Heart left ventricle (tissue), 13 donors: ENCODE measurements around the gene VAT1L.

Experiments used
- CTCF ChIP-seq, 12 donors: fragments of 200-600 bp; sonication (generic) in 4 of 12; IDR thresholded peaks; one replicate each; pipeline versions ENCODE4 v1.5.0 to v1.8.0; 2018 to 2022; ENCODE audit warnings: antibody characterized with exemption in 12 of 12, mild to moderate bottlenecking in 5 of 12
- POLR2A ChIP-seq, 2 donors: fragments of 450-650 bp; IDR thresholded peaks; one replicate each; pipeline ENCODE4 v1.6.1; 2017; ENCODE audit warnings: antibody characterized with exemption in 2 of 2, mild to moderate bottlenecking in 2 of 2, moderate library complexity in 2 of 2
- donor health status: ischemic (EF 13 %, LVEDD 7.1; RV severe dilation, severe dysfunction).
- donor health status: DM: no; HTN: yes; CAD: no.
- donor health status: DM: no; HTN: no; CAD: no.
- donor health status: ischemic (EF 25% LVEDD 6.9; RV normal size, moderate dysfunction).
- donor health status: ischemic (EF 25% LVEDD 5.7; RV mildly dilated, moderate dysfunction).
- donor health status: ischemic (EF 35%, LVEDD 5.7; RV mildly dilated, moderate dysfunction).
- donor health status: nonischemic (EF 11% LVEDD 7.7; RV severe dilation, severe dysfunction).
- donor health status: DM: yes; HTN: yes; CAD: no.
- donor health status: PGD.
- donor health status: ischemic (EF 29% LVEDD 5.4; RV normal size, mild dysfunction).
- donor health status: nonischemic (EF 23%, LVEDD 6.1; RV moderate dilation, normal function).

DNA sequence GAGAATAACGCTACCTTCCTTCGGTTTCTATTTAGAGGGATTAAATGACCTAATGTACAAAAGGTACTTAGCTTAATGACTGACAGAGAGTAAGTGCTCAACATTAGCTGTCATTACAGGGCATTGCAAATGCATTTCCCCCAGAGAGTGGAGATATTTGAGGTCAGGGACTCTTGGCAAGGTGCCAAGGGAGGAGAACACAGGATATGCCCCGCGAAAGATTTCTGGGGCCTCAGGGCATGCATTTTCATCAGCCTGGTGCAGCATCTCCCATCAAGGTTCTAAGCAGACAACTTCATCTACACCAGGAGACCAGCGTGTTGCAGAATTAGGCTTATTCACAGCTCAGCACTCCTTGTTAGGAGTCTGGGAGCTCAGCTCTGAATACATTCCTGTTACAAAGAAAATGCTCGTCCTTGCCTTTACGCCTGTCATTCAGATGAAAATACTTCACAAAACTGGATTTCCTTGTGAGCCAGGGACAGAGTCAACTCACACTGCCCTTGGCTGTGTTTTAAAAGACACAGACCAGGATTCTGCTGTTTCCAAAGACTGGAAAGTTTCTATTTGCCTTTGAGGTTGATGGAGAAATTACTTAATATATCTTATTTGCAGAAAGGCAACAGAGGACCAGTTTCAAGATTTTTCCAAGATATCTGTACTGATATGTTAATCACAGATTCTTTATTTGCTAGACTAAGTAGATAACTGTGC lies 108.2 kb downstream of the VAT1L start:
- no peak for TF ChIP-seq CTCF (IDR thresholded peaks at IDR 0.05)
- TF ChIP-seq POLR2A (IDR thresholded peaks at IDR 0.05), result no peak
